Esophagus squamous epithelium (tissue), 5 donors: ENCODE results near the gene CCDC27. TPM values are rescaled to one million over a fixed set of nuclear protein-coding genes. Genes with fewer than 3 reads are reported as not detected.
"Not testable (repeated sequence)": the region's sequence is repeated elsewhere in the genome, so short reads cannot be mapped to it uniquely, and the experiment has no call there.

Source experiments
- DNase-seq: peaks from one replicate; lab custom pipeline; 2025; lab: John Stamatoyannopoulos, UW
- H3K27ac ChIP-seq, 4 donors: fragments of 200-600 bp; sonication (generic); one replicate each; pipeline ENCODE4 v1.5.1; 2016 to 2019; ENCODE audit warnings: mild to moderate bottlenecking in 1 of 4
- H3K27me3 ChIP-seq, 4 donors: fragments of 200-600 bp; sonication (generic); 1 replicate in 3 of 4; 2 replicates in 1 of 4; pipeline versions ENCODE4 v1.5.1 to v1.6.0; 2017 to 2021; ENCODE audit warnings: antibody characterized with exemption in 1 of 4
- H3K36me3 ChIP-seq, 3 donors: fragments of 200-600 bp; sonication (generic); one replicate each; pipeline ENCODE4 v1.5.1; 2016 to 2019
- H3K4me1 ChIP-seq, 3 donors: fragments of 200-600 bp; sonication (generic); one replicate each; pipeline ENCODE4 v1.5.1; 2017 to 2019
- H3K4me3 ChIP-seq, 4 donors: fragments of 200-600 bp; sonication (generic); 1 replicate in 3 of 4; 2 replicates in 1 of 4; pipeline ENCODE4 v1.5.1; 2016 to 2019; ENCODE audit warnings: mild to moderate bottlenecking in 2 of 4, moderate library complexity in 1 of 4
- H3K9me3 ChIP-seq, 3 donors: fragments of 200-600 bp; sonication (generic); one replicate each; pipeline ENCODE4 v1.5.1; 2016 to 2019
- CTCF ChIP-seq, 6 experiments: fragments of 450-650 bp in 4 of 6; fragments of 200-600 bp in 2 of 6; sonication (generic) in 2 of 6; IDR thresholded peaks; one replicate each; pipeline ENCODE4 v1.5.1; 2016 to 2019; ENCODE audit warnings: antibody characterized with exemption in 6 of 6, mild to moderate bottlenecking in 4 of 6, moderate library complexity in 4 of 6
- POLR2A ChIP-seq, 4 donors: fragments of 450-650 bp; IDR thresholded peaks; one replicate each; pipeline ENCODE4 v1.6.1; 2017; ENCODE audit warnings: antibody characterized with exemption in 4 of 4, mild to moderate bottlenecking in 4 of 4, moderate library complexity in 3 of 4
- WGBS, 2 donors: methylation state at CpG; one replicate each; pipeline ENCODE4 v1.1.5; 2018; 5-methylcytosine and 5-hydroxymethylcytosine counted together
- intact Hi-C: fragments of 100-400 bp; cut with DNase I; formaldehyde crosslinking; loops from one replicate; pipeline ENCODE4 v1.15.0; 2022
- total RNA-seq, 4 donors: library from RNA; depleted of rRNA; stranded (reverse); fragments of >200 nt; gene quantifications; one replicate each; pipeline ENCODE4 v1.1.0, GENCODE V29; 2016
- donor health status: DM: yes; HTN: yes; CAD: no.

Gene CCDC27
- total RNA-seq, 4 donors from 2014 or later = not detected

- WGBS, 2 donors = 60 to 69% methylated on average over 7 of the region's 7 CpGs
- no peak for TF ChIP-seq CTCF (IDR thresholded peaks at IDR 0.05)
- no peak for TF ChIP-seq POLR2A (IDR thresholded peaks at IDR 0.05)
- intact Hi-C loops = no loop called here
- H3K4me3 ChIP-seq = no peak overlapping the region
- H3K36me3 ChIP-seq = peaks cover 0 to 14% (median 0%) of the 10 kb centered on the region in 3 donors
- H3K27ac ChIP-seq = no peak overlapping the region
- H3K4me1 ChIP-seq = no peaks in the 10 kb centered on the region
- DNase-seq = no peak
- peaks cover 0 to 11% (median 0%) of the 10 kb centered on the region in 4 donors for H3K27me3 ChIP-seq
- H3K9me3 ChIP-seq = no peaks in the 10 kb centered on the region
Observed at GRCh38 chr1:3809680-3810079, 57.4 kb downstream of the CCDC27 start.

GRCh38 chr1:3810149-3810761, 58.0 kb downstream of the CCDC27 start:
- H3K4me3 ChIP-seq, H3K4me1 ChIP-seq, intact Hi-C loops, H3K27ac ChIP-seq, H3K9me3 ChIP-seq, DNase-seq: not testable (repeated sequence)
- Histone ChIP-seq H3K27me3 (peaks cover 0 to 11% (median 0%) of the 10 kb centered on the region in 4 donors), H3K36me3 (peaks cover 0 to 19% (median 0%) of the 10 kb centered on the region in 3 donors)
- WGBS, 2 donors = 73 to 79% methylated on average over 8 to 9 of the region's 9 CpGs

- intact Hi-C loops = no loop called here
Observed at GRCh38 chr1:3811595-3811911, 59.3 kb downstream of the CCDC27 start.

GRCh38 chr1:3814065-3814464, 61.8 kb downstream of the CCDC27 start:
- intact Hi-C loops = no loop called here
- Histone ChIP-seq H3K27ac (no peak overlapping the region), H3K4me3 (no peak overlapping the region), H3K27me3 (no peaks in the 10 kb centered on the region), H3K36me3 (peaks cover 0 to 56% (median 6%) of the 10 kb centered on the region in 3 donors), H3K4me1 (no peaks in the 10 kb centered on the region), H3K9me3 (no peaks in the 10 kb centered on the region)
- DNase-seq = no peak
- TF ChIP-seq POLR2A (IDR thresholded peaks at IDR 0.05) (no peak), CTCF (IDR thresholded peaks at IDR 0.05) (no peak)
- WGBS, 2 donors = 90% methylated on average over 2 of the region's 2 CpGs; no CpG with 5 or more reads in 1 of the 2 donors

More at GRCh38 chr1:3811595-3811911, 59.3 kb downstream of the CCDC27 start:
- no peak overlapping the region for H3K4me3 ChIP-seq
- WGBS, 2 donors = 38% methylated on average over 1 of the region's 2 CpGs; no CpG with 5 or more reads in 1 of the 2 donors
- no peaks in the 10 kb centered on the region for H3K4me1 ChIP-seq
- peaks cover 0 to 32% (median 6%) of the 10 kb centered on the region in 3 donors for H3K36me3 ChIP-seq
- TF ChIP-seq CTCF (IDR thresholded peaks at IDR 0.05) (no peak), POLR2A (IDR thresholded peaks at IDR 0.05) (no peak)
- no peak overlapping the region for H3K27ac ChIP-seq
- H3K9me3 ChIP-seq = no peaks in the 10 kb centered on the region
- DNase-seq = no peak
- H3K27me3 ChIP-seq = peaks cover 0 to 11% (median 0%) of the 10 kb centered on the region in 4 donors

DNA sequence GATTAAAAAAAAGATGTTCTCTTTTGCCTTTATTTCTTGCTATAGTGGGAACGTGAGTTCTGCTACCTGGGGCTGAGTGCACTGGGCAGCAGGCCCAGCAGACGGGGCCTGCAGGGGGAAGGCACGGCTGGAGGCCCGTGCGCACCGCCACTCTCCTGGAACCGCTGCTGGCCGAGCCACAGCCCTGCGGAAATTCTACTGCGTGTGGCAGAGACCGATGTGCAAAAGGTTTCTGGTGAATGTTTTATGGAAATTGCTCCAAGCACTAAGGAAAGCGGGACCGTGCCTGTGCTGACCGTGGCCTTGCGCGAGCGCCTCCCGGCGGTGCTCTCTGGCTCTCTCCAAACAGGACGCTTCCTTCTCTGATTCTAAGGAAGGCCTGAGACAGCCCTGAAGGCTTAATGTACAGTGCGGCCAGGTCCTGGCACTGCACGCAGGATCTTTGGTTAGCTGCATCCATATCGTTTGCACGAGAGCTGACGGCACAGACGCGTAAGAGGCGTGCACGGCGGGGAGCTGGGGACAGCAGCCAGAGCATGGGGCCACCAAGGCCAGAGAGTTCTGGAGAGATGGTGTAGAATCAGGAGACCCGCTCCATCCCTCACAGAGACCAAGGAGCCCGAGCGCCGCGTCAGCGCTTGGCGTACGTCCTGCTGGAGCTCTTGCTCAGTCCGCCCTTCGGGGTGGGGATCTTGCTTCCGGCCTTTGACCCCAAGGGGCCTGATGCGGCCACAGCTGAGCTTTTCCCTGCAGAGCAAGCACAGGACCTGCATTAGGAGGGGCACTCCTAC, 62.7 kb downstream of the CCDC27 start:
- TF ChIP-seq CTCF (IDR thresholded peaks at IDR 0.05) = no peak
- no peak for TF ChIP-seq POLR2A (IDR thresholded peaks at IDR 0.05)
- intact Hi-C loops = no loop called here
- no peaks in the 10 kb centered on the region for H3K27me3 ChIP-seq
- WGBS, 2 donors = 87 to 94% methylated on average over 19 to 22 of the region's 42 CpGs
- H3K36me3 ChIP-seq = peaks cover 0 to 63% (median 6%) of the 10 kb centered on the region in 3 donors
- H3K4me1 ChIP-seq = no peaks in the 10 kb centered on the region
- H3K9me3 ChIP-seq = no peaks in the 10 kb centered on the region
- no peak overlapping the region for H3K4me3 ChIP-seq
- no peak for DNase-seq
- no peak overlapping the region for H3K27ac ChIP-seq
